ENCODE data around the gene PGBD2. TPM values are rescaled to one million over a fixed set of nuclear protein-coding genes. Genes with fewer than 3 reads are reported as not detected.

PGBD2 gene
- total and polyA plus RNA-seq, 9 of the 15 experiments (the other 6 are each of a cell fraction or from before 2014, with no cell fraction given): 11.9 to 21.8 (median 14.7) TPM

DNA sequence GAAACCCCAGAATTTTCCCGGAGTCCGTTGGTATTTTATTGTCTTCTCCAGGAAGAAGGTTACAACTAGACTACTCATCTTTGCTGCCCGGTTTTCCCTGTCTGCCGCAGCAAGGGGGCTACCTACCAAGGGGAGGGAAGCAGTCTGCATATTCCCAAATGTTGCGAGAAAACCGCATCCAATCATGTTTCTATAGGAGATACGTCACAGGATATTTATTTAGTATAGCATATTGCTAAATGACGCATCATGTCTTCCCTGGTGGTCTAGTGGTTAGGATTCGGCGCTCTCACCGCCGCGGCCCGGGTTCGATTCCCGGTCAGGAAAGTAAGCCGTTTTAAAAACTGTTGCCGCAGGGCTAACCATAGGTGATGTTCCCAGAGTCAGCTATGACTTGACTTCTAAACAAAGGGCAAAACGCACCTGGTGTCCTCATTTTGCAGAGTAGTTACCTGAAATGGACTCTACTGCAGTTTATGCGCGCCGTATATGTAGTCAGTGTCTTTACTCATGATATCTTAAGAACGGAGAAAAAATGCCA is 32.0 kb upstream of the PGBD2 start (continued):
- no peak for TF ChIP-seq KDM4B (IDR thresholded peaks at IDR 0.05; ENCODE audit: borderline replicate concordance in 2 of 2, low read depth in 1 of 2)
- TF ChIP-seq PPARD (CRISPR knock-in tag; IDR thresholded peaks at IDR 0.05): no peak
- no peak for TF ChIP-seq ZNF347 (CRISPR knock-in tag; IDR thresholded peaks at IDR 0.05; ENCODE audit: low read depth)
- no peak for TF ChIP-seq MCM5 (IDR thresholded peaks at IDR 0.05; ENCODE audit: low read depth)
- TF ChIP-seq SIN3B (IDR thresholded peaks at IDR 0.05; ENCODE audit: low read depth): no peak; the same call in 1 of the 2 replicates
- TF ChIP-seq, protein P1, sequence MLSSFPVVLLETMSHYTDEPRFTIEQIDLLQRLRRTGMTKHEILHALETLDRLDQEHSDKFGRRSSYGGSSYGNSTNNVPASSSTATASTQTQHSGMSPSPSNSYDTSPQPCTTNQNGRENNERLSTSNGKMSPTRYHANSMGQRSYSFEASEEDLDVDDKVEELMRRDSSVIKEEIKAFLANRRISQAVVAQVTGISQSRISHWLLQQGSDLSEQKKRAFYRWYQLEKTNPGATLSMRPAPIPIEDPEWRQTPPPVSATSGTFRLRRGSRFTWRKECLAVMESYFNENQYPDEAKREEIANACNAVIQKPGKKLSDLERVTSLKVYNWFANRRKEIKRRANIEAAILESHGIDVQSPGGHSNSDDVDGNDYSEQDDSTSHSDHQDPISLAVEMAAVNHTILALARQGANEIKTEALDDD (IDR thresholded peaks at IDR 0.05): peak; percentile 89
- no peak for TF ChIP-seq ZC3H8 (IDR thresholded peaks at IDR 0.05)
- TF ChIP-seq ZNF717 (CRISPR knock-in tag; IDR thresholded peaks at IDR 0.05): no peak
- peak; percentile 67; the same call in 1 of the 2 replicates for TF ChIP-seq ZNF274 (IDR thresholded peaks at IDR 0.05; ENCODE audit: borderline replicate concordance, low read depth, low read length)
- TF ChIP-seq, protein P2, sequence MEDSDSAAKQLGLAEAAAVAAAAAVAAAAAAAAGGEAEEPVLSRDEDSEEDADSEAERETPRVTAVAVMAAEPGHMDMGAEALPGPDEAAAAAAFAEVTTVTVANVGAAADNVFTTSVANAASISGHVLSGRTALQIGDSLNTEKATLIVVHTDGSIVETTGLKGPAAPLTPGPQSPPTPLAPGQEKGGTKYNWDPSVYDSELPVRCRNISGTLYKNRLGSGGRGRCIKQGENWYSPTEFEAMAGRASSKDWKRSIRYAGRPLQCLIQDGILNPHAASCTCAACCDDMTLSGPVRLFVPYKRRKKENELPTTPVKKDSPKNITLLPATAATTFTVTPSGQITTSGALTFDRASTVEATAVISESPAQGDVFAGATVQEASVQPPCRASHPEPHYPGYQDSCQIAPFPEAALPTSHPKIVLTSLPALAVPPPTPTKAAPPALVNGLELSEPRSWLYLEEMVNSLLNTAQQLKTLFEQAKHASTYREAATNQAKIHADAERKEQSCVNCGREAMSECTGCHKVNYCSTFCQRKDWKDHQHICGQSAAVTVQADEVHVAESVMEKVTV (CRISPR knock-in tag; IDR thresholded peaks at IDR 0.05): no peak
- TF ChIP-seq RBM14 (IDR thresholded peaks at IDR 0.05; ENCODE audit: borderline replicate concordance, insufficient read depth, low read depth, low read length): no peak
- TF ChIP-seq, protein P3, sequence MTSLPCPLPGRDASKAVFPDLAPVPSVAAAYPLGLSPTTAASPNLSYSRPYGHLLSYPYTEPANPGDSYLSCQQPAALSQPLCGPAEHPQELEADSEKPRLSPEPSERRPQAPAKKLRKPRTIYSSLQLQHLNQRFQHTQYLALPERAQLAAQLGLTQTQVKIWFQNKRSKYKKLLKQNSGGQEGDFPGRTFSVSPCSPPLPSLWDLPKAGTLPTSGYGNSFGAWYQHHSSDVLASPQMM (CRISPR knock-in tag; IDR thresholded peaks at IDR 0.05): no peak
- TF ChIP-seq, protein P4, sequence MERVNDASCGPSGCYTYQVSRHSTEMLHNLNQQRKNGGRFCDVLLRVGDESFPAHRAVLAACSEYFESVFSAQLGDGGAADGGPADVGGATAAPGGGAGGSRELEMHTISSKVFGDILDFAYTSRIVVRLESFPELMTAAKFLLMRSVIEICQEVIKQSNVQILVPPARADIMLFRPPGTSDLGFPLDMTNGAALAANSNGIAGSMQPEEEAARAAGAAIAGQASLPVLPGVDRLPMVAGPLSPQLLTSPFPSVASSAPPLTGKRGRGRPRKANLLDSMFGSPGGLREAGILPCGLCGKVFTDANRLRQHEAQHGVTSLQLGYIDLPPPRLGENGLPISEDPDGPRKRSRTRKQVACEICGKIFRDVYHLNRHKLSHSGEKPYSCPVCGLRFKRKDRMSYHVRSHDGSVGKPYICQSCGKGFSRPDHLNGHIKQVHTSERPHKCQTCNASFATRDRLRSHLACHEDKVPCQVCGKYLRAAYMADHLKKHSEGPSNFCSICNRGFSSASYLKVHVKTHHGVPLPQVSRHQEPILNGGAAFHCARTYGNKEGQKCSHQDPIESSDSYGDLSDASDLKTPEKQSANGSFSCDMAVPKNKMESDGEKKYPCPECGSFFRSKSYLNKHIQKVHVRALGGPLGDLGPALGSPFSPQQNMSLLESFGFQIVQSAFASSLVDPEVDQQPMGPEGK (CRISPR knock-in tag; IDR thresholded peaks at IDR 0.05; ENCODE audit: borderline replicate concordance): no peak
- TF ChIP-seq MAZ (CRISPR knock-in tag; conservative IDR thresholded peaks at IDR 0.05 in 1 of 2, IDR thresholded peaks at IDR 0.05 in 1 of 2): peak; percentile 49 to 70; a peak in 1 of 4 replicates
- no peak for TF ChIP-seq ZNF124 (CRISPR knock-in tag; IDR thresholded peaks at IDR 0.05)
- TF ChIP-seq FOXK1 (CRISPR knock-in tag; IDR thresholded peaks at IDR 0.05; ENCODE audit: borderline replicate concordance): no peak
- peak; percentile 80; the same call in 1 of the 2 replicates for TF ChIP-seq THRAP3 (IDR thresholded peaks at IDR 0.05; ENCODE audit: borderline replicate concordance)
- TF ChIP-seq, protein P5, sequence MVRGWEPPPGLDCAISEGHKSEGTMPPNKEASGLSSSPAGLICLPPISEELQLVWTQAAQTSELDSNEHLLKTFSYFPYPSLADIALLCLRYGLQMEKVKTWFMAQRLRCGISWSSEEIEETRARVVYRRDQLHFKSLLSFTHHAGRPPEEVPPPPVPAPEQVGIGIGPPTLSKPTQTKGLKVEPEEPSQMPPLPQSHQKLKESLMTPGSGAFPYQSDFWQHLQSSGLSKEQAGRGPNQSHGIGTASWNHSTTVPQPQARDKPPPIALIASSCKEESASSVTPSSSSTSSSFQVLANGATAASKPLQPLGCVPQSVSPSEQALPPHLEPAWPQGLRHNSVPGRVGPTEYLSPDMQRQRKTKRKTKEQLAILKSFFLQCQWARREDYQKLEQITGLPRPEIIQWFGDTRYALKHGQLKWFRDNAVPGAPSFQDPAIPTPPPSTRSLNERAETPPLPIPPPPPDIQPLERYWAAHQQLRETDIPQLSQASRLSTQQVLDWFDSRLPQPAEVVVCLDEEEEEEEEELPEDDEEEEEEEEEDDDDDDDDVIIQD (CRISPR knock-in tag; IDR thresholded peaks at IDR 0.05): no peak
- TF ChIP-seq, protein P6, sequence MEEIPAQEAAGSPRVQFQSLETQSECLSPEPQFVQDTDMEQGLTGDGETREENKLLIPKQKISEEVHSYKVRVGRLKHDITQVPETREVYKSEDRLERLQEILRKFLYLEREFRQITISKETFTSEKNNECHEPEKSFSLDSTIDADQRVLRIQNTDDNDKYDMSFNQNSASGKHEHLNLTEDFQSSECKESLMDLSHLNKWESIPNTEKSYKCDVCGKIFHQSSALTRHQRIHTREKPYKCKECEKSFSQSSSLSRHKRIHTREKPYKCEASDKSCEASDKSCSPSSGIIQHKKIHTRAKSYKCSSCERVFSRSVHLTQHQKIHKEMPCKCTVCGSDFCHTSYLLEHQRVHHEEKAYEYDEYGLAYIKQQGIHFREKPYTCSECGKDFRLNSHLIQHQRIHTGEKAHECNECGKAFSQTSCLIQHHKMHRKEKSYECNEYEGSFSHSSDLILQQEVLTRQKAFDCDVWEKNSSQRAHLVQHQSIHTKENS (CRISPR knock-in tag; IDR thresholded peaks at IDR 0.05): no peak
- peak in 1 of 2 experiments; percentile 53; a peak in 2 of 4 replicates for TF ChIP-seq TRIM24 (IDR thresholded peaks at IDR 0.05)
